ENCODE data around the gene MOGAT2. TPM values are rescaled to one million over a fixed set of nuclear protein-coding genes. Genes with fewer than 3 reads are reported as not detected.

Gene MOGAT2
- total RNA-seq, 4 donors from 2014 or later: 154 to 251 (median 183) TPM

- in situ Hi-C loops (cut with MboI; ENCODE audit: low pct_ligation_motif_present in 1 of 4, low pct_unique_long_range_greater_than_20kb in 1 of 4, low sequenced_read_pairs in 3 of 4): no loop called here
- DNase-seq: peak; percentile 14
- TF ChIP-seq EP300 (IDR thresholded peaks at IDR 0.05; ENCODE audit: low read depth) (no peak), POLR2AphosphoS5 (IDR thresholded peaks at IDR 0.05) (no peak), POLR2A (IDR thresholded peaks at IDR 0.05) (no peak), CTCF (IDR thresholded peaks at IDR 0.05) (no peak)
- H3K27me3 ChIP-seq: peaks cover 11% of the 10 kb centered on the region
- intact Hi-C loops (cut with DNase I; ENCODE audit: low total_unique reads): no loop called here
- H3K27ac ChIP-seq: no peak overlapping the region
- no peaks in the 10 kb centered on the region for H3K36me3 ChIP-seq
- no peak overlapping the region for H3K4me3 ChIP-seq
- 79 to 83% methylated on average over 1 to 6 of the region's 6 CpGs for WGBS, 2 donors (ENCODE audit: low coverage in 1 of 2)
- H3K9me3 ChIP-seq: no peaks in the 10 kb centered on the region
- H3K4me1 ChIP-seq: peaks cover 10 to 17% (median 15%) of the 10 kb centered on the region in 4 donors
Observed at GRCh38 chr11:75771646-75772410, 54.2 kb downstream of the MOGAT2 start.

GRCh38 chr11:75773595-75774353, 56.1 kb downstream of the MOGAT2 start:
- peak; percentile 18 for DNase-seq
- peaks cover 4% of the 10 kb centered on the region for H3K27me3 ChIP-seq
- WGBS, 2 donors (ENCODE audit: low coverage in 1 of 2): 50 to 66% methylated on average over 3 to 5 of the region's 5 CpGs
- no peak overlapping the region for H3K4me3 ChIP-seq
- intact Hi-C loops (cut with DNase I; ENCODE audit: low total_unique reads) (no loop called here), in situ Hi-C loops (cut with MboI; ENCODE audit: low pct_ligation_motif_present in 1 of 4, low pct_unique_long_range_greater_than_20kb in 1 of 4, low sequenced_read_pairs in 3 of 4) (no loop called here)
- H3K27ac ChIP-seq: no peak overlapping the region
- no peaks in the 10 kb centered on the region for H3K36me3 ChIP-seq
- peaks cover 2 to 5% (median 5%) of the 10 kb centered on the region in 4 donors for H3K4me1 ChIP-seq
- no peaks in the 10 kb centered on the region for H3K9me3 ChIP-seq
- TF ChIP-seq CTCF (IDR thresholded peaks at IDR 0.05) (no peak), EP300 (IDR thresholded peaks at IDR 0.05; ENCODE audit: low read depth) (no peak)

- Histone ChIP-seq H3K4me3 (no peak overlapping the region), H3K4me1 (no peaks in the 10 kb centered on the region), H3K27me3 (no peaks in the 10 kb centered on the region), H3K36me3 (no peaks in the 10 kb centered on the region), H3K9me3 (no peaks in the 10 kb centered on the region), H3K27ac (no peak overlapping the region)
- intact Hi-C loops (cut with DNase I; ENCODE audit: low total_unique reads): no loop called here
- in situ Hi-C loops (cut with MboI; ENCODE audit: low pct_ligation_motif_present in 1 of 4, low pct_unique_long_range_greater_than_20kb in 1 of 4, low sequenced_read_pairs in 3 of 4): no loop called here
- DNase-seq: no peak
- TF ChIP-seq POLR2A (IDR thresholded peaks at IDR 0.05) (no peak), POLR2AphosphoS5 (IDR thresholded peaks at IDR 0.05) (no peak), CTCF (IDR thresholded peaks at IDR 0.05) (no peak), EP300 (IDR thresholded peaks at IDR 0.05; ENCODE audit: low read depth) (no peak)
- 80 to 96% methylated on average over 1 to 3 of the region's 3 CpGs for WGBS, 2 donors (ENCODE audit: low coverage in 1 of 2)
Observed at GRCh38 chr11:75775056-75775455, 57.4 kb downstream of the MOGAT2 start.

DNA sequence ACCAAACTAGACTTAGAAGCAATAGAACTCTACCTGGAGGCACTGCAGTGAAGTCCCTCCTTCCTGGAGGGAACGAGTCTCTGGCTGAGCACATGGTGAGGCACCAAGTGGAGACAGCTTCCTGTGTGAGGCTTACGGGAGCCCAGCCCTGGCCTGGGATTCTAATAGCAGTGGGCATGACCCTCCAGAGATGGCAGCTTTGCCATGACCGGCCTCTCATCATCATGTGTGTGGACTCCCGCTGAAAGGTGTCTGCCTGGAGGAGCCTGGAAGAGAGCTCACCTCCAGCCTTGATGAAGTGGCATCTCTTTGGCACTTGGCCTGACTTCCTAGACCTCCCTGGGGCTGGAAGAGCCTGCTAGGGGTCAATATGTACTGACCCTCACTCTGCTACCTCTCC, 58.9 kb downstream of the MOGAT2 start:
- Histone ChIP-seq H3K4me1 (no peaks in the 10 kb centered on the region), H3K27me3 (no peaks in the 10 kb centered on the region), H3K9me3 (no peaks in the 10 kb centered on the region), H3K36me3 (no peaks in the 10 kb centered on the region), H3K4me3 (no peak overlapping the region), H3K27ac (no peak overlapping the region)
- 87% methylated on average over 3 of the region's 4 CpGs; no CpG with 5 or more reads in 1 of the 2 donors for WGBS, 2 donors (ENCODE audit: low coverage in 1 of 2)
- DNase-seq: no peak
- TF ChIP-seq POLR2AphosphoS5 (IDR thresholded peaks at IDR 0.05) (no peak), CTCF (IDR thresholded peaks at IDR 0.05) (no peak), EP300 (IDR thresholded peaks at IDR 0.05; ENCODE audit: low read depth) (no peak), POLR2A (IDR thresholded peaks at IDR 0.05) (no peak)
- intact Hi-C loops (cut with DNase I; ENCODE audit: low total_unique reads): no loop called here
- in situ Hi-C loops (cut with MboI; ENCODE audit: low pct_ligation_motif_present in 1 of 4, low pct_unique_long_range_greater_than_20kb in 1 of 4, low sequenced_read_pairs in 3 of 4): no loop called here
